Gastroesophageal sphincter (tissue), 3 donors: Measurements from ENCODE around the gene SEMA6A.

Source experiments
- CTCF ChIP-seq, 4 experiments: fragments of 200-600 bp in 2 of 4; fragments of 450-650 bp in 2 of 4; sonication (generic) in 1 of 4; IDR thresholded peaks; one replicate each; pipeline ENCODE4 v1.5.1; 2017 to 2019; ENCODE audit warnings: antibody characterized with exemption in 4 of 4, mild to moderate bottlenecking in 2 of 4, moderate library complexity in 2 of 4
- POLR2A ChIP-seq, 2 donors: fragments of 450-650 bp; IDR thresholded peaks; one replicate each; pipeline ENCODE4 v1.6.1; 2017; ENCODE audit warnings: antibody characterized with exemption in 2 of 2, mild to moderate bottlenecking in 2 of 2, moderate library complexity in 1 of 2
- POLR2AphosphoS5 ChIP-seq: sonication (generic); formaldehyde crosslinking; IDR thresholded peaks from one replicate; pipeline ENCODE4 v1.6.1; 2017; ENCODE audit warnings: antibody characterized with exemption

GRCh38 chr5:116517488-116517887 lies 57.1 kb downstream of the SEMA6A start:
- TF ChIP-seq CTCF (IDR thresholded peaks at IDR 0.05), result no peak
- no peak for TF ChIP-seq POLR2A (IDR thresholded peaks at IDR 0.05)
- TF ChIP-seq POLR2AphosphoS5, result no peak
